ENCODE measurements around the gene TPCN1.

- TF ChIP-seq POLR2A (IDR thresholded peaks at IDR 0.05; ENCODE audit: low read length), result no peak
- TF ChIP-seq GATA1 (IDR thresholded peaks at IDR 0.05; ENCODE audit: low read depth, low read length), result no peak
These were observed 39.5 kb downstream of the TPCN1 start for GRCh38 chr12:113260636-113261300.
